Stomach (tissue), 4 donors: ENCODE results near the gene SGTB.

Experiments
- EP300 ChIP-seq: sonication (generic); formaldehyde crosslinking; IDR thresholded peaks from one replicate; pipeline ENCODE4 v1.6.1; 2017; ENCODE audit warnings: antibody characterized with exemption
- POLR2A ChIP-seq, 4 donors: fragments of 450-650 bp; IDR thresholded peaks; one replicate each; pipeline ENCODE4 v1.6.1; 2016; ENCODE audit warnings: antibody characterized with exemption in 4 of 4, control low read depth in 2 of 4, mild to moderate bottlenecking in 1 of 4, moderate library complexity in 1 of 4
- TF ChIP-seq, protein P1 (sequence below), 7 experiments: fragments of 450-650 bp in 4 of 7; fragments of 200-600 bp in 3 of 7; sonication (generic) in 3 of 7; IDR thresholded peaks; one replicate each; pipeline ENCODE4 v1.5.1; 2016 to 2019; ENCODE audit warnings: antibody characterized with exemption in 7 of 7, control low read depth in 2 of 7, mild to moderate bottlenecking in 1 of 7

DNA sequence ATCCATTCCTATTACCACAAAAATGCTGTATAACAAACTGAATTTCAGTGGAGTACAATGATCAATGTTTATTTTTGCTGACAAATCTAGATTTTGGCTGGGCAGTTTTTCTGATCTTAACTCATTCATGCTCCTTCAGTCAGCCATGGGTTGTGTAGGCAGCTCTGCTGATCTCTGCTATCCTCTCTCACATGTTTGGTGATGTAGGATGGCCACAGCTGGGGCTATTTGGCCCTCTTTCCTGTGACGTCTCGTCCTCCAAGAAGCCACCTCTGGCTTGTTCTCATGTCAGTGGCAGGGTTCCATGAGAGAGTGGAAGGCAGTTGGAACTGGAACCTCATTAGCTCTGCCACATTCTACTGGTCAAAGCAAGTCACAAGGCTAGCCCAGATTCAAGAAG lies 9.0 kb upstream of the SGTB start:
- TF ChIP-seq, protein P1, sequence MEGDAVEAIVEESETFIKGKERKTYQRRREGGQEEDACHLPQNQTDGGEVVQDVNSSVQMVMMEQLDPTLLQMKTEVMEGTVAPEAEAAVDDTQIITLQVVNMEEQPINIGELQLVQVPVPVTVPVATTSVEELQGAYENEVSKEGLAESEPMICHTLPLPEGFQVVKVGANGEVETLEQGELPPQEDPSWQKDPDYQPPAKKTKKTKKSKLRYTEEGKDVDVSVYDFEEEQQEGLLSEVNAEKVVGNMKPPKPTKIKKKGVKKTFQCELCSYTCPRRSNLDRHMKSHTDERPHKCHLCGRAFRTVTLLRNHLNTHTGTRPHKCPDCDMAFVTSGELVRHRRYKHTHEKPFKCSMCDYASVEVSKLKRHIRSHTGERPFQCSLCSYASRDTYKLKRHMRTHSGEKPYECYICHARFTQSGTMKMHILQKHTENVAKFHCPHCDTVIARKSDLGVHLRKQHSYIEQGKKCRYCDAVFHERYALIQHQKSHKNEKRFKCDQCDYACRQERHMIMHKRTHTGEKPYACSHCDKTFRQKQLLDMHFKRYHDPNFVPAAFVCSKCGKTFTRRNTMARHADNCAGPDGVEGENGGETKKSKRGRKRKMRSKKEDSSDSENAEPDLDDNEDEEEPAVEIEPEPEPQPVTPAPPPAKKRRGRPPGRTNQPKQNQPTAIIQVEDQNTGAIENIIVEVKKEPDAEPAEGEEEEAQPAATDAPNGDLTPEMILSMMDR (IDR thresholded peaks at IDR 0.05), result no peak
- TF ChIP-seq EP300, result no peak
- no peak for TF ChIP-seq POLR2A (IDR thresholded peaks at IDR 0.05)
